ENCODE results near the gene CCHCR1.

DNA sequence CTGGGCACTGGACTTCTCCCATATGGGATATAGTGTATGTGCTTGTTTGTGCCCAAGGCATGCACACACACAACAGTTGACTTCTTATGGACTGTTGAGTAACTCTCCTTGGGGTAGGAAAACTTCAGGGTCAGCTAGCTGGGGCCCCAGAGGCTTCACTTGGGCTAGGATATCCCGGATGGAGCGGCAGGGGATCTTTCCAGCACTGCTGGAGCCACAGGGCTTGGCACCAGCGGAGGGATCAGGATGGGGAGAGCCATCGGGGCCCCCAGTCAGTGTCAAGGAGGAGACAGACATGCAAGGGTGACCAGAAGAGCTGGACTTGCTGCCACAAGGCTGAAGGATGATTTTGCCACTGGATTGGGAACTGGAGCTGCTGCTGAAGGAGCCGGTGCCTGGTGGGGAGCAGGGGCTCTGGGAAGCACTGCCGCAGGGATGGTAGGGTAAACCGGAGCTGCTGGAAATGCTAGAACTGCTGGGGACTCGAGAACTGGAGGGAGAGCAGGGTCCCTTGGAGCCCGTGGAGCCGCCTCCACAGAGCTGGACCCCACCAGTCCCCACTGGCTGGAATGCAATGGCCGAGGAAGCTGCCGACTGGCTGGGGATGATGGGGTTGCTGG is 41.6 kb downstream of the CCHCR1 start:
- TF ChIP-seq, protein P1, sequence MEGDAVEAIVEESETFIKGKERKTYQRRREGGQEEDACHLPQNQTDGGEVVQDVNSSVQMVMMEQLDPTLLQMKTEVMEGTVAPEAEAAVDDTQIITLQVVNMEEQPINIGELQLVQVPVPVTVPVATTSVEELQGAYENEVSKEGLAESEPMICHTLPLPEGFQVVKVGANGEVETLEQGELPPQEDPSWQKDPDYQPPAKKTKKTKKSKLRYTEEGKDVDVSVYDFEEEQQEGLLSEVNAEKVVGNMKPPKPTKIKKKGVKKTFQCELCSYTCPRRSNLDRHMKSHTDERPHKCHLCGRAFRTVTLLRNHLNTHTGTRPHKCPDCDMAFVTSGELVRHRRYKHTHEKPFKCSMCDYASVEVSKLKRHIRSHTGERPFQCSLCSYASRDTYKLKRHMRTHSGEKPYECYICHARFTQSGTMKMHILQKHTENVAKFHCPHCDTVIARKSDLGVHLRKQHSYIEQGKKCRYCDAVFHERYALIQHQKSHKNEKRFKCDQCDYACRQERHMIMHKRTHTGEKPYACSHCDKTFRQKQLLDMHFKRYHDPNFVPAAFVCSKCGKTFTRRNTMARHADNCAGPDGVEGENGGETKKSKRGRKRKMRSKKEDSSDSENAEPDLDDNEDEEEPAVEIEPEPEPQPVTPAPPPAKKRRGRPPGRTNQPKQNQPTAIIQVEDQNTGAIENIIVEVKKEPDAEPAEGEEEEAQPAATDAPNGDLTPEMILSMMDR (IDR thresholded peaks at IDR 0.05), result no peak
- TF ChIP-seq EP300 (IDR thresholded peaks at IDR 0.05), result no peak

Measured in tibial nerve (tissue), 4 donors.